ES-I3 (cell line): ENCODE data around the gene HOXD12.

Experiments used
- H3K36me3 ChIP-seq: 2 replicates; pipeline ENCODE4 v1.6.1; 2013; ENCODE audit warnings: mild to moderate bottlenecking, low read length, control low read depth, moderate library complexity; ENCODE audit not compliant: insufficient read depth
- H3K4me1 ChIP-seq: 2 replicates; pipeline ENCODE4 v1.6.1; 2013; ENCODE audit warnings: mild to moderate bottlenecking, control low read depth, low read length; ENCODE audit not compliant: insufficient read depth
- H3K9ac ChIP-seq: 2 replicates; pipeline ENCODE4 v1.6.1; 2013; ENCODE audit warnings: low read depth, mild to moderate bottlenecking, low read length, moderate library complexity
- H3K9me3 ChIP-seq: 2 replicates; pipeline ENCODE4 v1.6.1; 2013; ENCODE audit warnings: mild to moderate bottlenecking, low read length, moderate library complexity; ENCODE audit not compliant: control insufficient read depth, insufficient read depth

HOXD12 gene

GRCh38 chr2:176076063-176076462, 23.5 kb upstream of the HOXD12 start:
- H3K9ac ChIP-seq: no peak overlapping the region; the same call in 1 of the 2 replicates
- no peaks in the 10 kb centered on the region for H3K4me1 ChIP-seq
- no peaks in the 10 kb centered on the region for H3K36me3 ChIP-seq
- H3K9me3 ChIP-seq: no peaks in the 10 kb centered on the region

DNA sequence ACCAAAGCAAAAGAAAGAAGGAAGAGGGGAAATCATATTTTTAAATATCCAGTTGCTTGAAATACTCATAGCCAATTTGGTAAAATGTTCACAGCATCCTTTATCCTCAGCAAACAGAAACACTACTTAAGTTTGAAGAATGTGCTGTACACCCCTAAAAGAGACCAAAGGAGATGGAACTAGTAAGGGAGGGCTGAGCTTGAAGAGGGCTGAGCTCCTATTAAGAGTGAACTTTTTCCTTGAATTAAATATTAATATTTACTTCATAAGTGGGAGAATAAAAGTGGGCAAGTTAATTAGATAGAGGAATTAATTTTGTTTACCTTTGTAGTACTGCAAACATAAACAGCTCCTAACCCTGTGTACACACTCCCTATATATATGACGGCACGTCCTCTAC, 22.8 kb upstream of the HOXD12 start:
- Histone ChIP-seq H3K9ac (no peak overlapping the region), H3K4me1 (no peaks in the 10 kb centered on the region)

GRCh38 chr2:176078541-176079284, 20.9 kb upstream of the HOXD12 start:
- H3K36me3 ChIP-seq: no peaks in the 10 kb centered on the region
- H3K9ac ChIP-seq: peak overlapping the region; percentile 52
- no peaks in the 10 kb centered on the region for H3K9me3 ChIP-seq
- no peaks in the 10 kb centered on the region for H3K4me1 ChIP-seq

More for the DNA sequence above, 22.8 kb upstream of the HOXD12 start:
- Histone ChIP-seq H3K9me3 (no peaks in the 10 kb centered on the region), H3K36me3 (no peaks in the 10 kb centered on the region)

- Histone ChIP-seq H3K9me3 (no peaks in the 10 kb centered on the region), H3K9ac (peak overlapping the region; percentile 52), H3K36me3 (no peaks in the 10 kb centered on the region), H3K4me1 (no peaks in the 10 kb centered on the region)
Measured at GRCh38 chr2:176079285-176079830, 20.2 kb upstream of the HOXD12 start.

GRCh38 chr2:176079831-176080539, 19.6 kb upstream of the HOXD12 start:
- Histone ChIP-seq H3K4me1 (no peaks in the 10 kb centered on the region), H3K36me3 (no peaks in the 10 kb centered on the region), H3K9ac (peak overlapping the region; percentile 52; the same call in 1 of the 2 replicates), H3K9me3 (no peaks in the 10 kb centered on the region)

DNA sequence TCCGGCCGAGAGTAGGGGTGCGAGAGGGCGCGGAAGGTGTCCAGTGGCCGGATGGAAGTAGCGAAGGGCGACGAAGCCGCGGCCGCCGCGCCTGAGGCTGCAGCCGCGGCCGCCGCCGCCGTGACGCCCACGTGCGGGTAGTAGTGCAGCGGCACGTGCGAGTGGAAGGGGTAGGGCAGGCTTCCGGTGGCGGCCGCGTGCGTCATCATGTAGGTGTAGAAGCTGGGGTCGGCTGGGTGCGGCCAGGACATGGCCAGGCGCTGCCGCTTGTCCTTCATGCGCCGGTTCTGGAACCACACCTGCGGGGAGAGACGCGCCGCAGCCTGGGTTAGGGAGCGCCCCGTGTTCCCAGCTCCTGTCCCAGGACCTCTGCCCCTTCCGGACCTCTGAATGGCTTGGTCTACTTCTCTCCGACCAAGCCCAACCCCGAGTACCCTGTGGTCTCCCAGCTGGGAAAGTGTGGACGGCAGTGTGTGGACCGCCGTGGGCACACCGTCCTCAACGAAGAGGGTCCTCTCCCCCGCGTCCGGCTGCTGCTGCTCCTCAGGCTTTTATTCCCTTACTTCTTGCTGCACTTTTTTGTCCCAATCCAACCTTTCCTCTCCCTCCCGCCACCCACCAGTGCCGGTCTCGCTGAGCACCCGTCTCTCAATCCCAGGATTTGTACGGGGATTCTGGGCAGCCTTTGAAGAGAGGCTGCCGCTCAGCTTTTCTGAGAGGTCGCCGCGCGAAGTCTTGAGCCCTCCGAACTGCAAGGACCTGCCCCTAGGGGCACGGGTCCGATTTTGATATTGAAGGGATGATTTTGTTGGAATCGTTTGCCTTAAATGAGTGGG, 18.8 kb upstream of the HOXD12 start:
- H3K9me3 ChIP-seq: no peaks in the 10 kb centered on the region
- H3K4me1 ChIP-seq: no peaks in the 10 kb centered on the region
- H3K36me3 ChIP-seq: no peaks in the 10 kb centered on the region
- peak overlapping the region; percentile 34; the same call in 1 of the 2 replicates for H3K9ac ChIP-seq

DNA sequence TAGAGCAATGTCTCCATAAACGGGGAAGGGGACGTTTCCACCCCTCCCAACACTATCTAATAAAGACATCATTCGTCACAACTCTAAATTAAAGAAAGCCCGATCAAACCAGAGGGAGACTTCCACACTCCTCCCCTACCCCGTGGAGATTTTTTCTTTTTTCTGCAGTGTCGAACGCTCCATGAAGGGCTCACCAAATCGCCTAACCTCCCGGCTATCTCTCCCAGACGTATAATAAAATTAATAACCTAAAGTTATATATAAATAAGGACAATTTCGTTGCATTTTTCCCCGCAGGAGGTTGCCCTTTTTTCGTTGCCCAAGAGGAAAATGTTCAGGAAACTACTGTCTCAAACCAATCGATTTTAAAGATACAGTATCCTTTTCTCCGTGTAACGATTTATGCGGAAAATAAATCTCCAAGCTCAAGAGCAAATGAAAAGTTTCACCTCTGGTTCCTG, 18.2 kb upstream of the HOXD12 start:
- Histone ChIP-seq H3K9me3 (no peaks in the 10 kb centered on the region), H3K9ac (no peak overlapping the region; the same call in 1 of the 2 replicates), H3K4me1 (no peaks in the 10 kb centered on the region), H3K36me3 (no peaks in the 10 kb centered on the region)

GRCh38 chr2:176081837-176082524, 17.6 kb upstream of the HOXD12 start:
- H3K9me3 ChIP-seq: no peaks in the 10 kb centered on the region
- H3K9ac ChIP-seq: peak overlapping the region; percentile 21; the same call in 1 of the 2 replicates
- H3K4me1 ChIP-seq: no peaks in the 10 kb centered on the region
- H3K36me3 ChIP-seq: no peaks in the 10 kb centered on the region

GRCh38 chr2:176082525-176082823, 17.1 kb upstream of the HOXD12 start:
- no peaks in the 10 kb centered on the region for H3K36me3 ChIP-seq
- H3K9me3 ChIP-seq: no peaks in the 10 kb centered on the region
- no peaks in the 10 kb centered on the region for H3K4me1 ChIP-seq
- H3K9ac ChIP-seq: peak overlapping the region; percentile 24; the same call in 1 of the 2 replicates

GRCh38 chr2:176082824-176083751, 16.5 kb upstream of the HOXD12 start:
- Histone ChIP-seq H3K36me3 (no peaks in the 10 kb centered on the region), H3K9me3 (no peaks in the 10 kb centered on the region), H3K9ac (peak overlapping the region; percentile 24; the same call in 1 of the 2 replicates), H3K4me1 (no peaks in the 10 kb centered on the region)

DNA sequence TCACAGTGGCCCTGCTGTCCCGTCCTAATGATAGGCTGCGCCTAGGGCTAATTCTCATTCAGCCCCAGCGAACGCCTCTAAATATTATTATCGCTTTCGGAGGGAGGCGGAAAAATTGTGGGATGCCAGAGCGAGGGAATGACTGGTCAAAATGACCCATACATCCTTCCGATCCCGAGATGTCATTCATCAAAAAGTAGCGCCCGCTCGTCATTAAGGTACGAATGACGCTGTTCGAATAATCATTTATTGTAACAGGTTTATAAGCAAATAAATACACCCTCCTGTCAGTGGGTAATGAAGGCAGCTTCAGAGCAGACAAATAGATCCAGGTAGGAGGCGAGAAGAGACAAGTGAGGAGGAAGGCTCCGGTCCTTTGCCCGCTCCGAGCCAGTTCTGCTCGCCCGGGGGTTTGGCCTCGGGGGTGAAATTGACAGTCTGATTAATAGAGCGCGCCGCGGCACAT, 15.8 kb upstream of the HOXD12 start, which contains the start of gene EVX2:
Gene EVX2 (minus strand): TSS at position 167 of the 466 bp plus-strand sequence. CDS start 186 bp downstream, outside the sequence.
- H3K9me3 ChIP-seq: no peaks in the 10 kb centered on the region
- H3K9ac ChIP-seq: peak within 1 kb of the TSS; percentile 24; the same call in 1 of the 2 replicates
- no peaks in the 10 kb centered on the region for H3K4me1 ChIP-seq
- no peaks in the 10 kb centered on the region for H3K36me3 ChIP-seq

DNA sequence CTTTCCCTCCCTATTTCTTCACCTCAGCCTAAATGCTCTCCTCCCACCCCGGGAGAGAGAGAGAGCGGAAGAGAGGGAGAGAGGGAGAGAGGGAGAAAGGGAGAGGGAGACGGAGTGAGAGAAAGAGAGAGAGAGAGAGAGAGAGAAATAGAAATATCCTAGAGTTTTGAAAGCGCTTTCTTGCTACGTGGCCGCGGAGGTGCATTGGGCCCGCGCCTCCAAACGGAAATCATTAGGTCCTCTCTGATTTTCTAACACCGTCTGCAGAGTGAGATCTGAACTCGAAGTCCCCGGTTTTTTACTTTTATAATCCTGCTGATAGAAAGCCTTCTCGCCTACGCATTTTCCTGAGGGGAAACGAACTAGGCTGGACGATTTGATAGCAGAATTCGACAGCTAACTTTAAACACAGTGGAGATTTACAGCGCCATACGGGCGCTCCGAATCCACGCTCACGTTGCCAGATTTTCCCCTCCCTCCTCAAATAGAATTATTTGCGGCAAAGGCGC, 14.9 kb upstream of the HOXD12 start:
- no peaks in the 10 kb centered on the region for H3K36me3 ChIP-seq
- H3K9me3 ChIP-seq: no peaks in the 10 kb centered on the region
- H3K9ac ChIP-seq: peak overlapping the region; percentile 44; the same call in 1 of the 2 replicates
- H3K4me1 ChIP-seq: no peaks in the 10 kb centered on the region
